CD4-positive, alpha-beta T cell treated with Interleukin-12 subunit alpha and Interleukin-12 subunit beta, for 1 hour (primary cell): Measurements from ENCODE around the gene AKAP1.

ENCODE experiments used
- DNase-seq: peaks from one replicate; pipeline ENCODE4 v3.0.0-alpha.2; 2020

The AKAP1 gene, protein sequence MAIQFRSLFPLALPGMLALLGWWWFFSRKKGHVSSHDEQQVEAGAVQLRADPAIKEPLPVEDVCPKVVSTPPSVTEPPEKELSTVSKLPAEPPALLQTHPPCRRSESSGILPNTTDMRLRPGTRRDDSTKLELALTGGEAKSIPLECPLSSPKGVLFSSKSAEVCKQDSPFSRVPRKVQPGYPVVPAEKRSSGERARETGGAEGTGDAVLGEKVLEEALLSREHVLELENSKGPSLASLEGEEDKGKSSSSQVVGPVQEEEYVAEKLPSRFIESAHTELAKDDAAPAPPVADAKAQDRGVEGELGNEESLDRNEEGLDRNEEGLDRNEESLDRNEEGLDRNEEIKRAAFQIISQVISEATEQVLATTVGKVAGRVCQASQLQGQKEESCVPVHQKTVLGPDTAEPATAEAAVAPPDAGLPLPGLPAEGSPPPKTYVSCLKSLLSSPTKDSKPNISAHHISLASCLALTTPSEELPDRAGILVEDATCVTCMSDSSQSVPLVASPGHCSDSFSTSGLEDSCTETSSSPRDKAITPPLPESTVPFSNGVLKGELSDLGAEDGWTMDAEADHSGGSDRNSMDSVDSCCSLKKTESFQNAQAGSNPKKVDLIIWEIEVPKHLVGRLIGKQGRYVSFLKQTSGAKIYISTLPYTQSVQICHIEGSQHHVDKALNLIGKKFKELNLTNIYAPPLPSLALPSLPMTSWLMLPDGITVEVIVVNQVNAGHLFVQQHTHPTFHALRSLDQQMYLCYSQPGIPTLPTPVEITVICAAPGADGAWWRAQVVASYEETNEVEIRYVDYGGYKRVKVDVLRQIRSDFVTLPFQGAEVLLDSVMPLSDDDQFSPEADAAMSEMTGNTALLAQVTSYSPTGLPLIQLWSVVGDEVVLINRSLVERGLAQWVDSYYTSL

GRCh38 chr17:57084802-57085447 lies at the start of gene AKAP1:
TSS of gene AKAP1 (plus strand) at chr17:57085246. CDS start at chr17:57105465, 20,219 bp downstream.
- peak; percentile 96 for DNase-seq

- DNase-seq, result no peak
Observed at GRCh38 chr17:57035971-57036481, 49.0 kb upstream of the AKAP1 start.

DNA sequence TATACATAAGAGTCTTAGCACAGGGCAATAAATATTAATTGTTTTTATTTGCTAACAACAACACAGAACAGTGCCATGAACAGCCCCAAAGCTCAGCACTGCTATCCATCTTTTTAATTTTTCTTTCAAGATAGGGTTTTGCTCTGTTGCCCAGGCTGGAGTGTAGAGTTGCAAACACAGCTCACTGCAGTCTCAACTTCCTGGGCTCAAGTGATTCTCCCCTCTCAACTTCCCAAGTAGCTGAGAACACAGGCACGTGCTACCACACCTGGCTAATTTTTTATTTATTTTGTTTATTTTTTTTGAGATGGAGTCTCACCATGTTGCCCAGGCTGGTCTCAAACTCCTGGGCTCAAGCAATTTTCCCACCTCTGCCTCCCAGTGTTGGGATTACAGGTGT lies 47.6 kb upstream of the AKAP1 start:
- no peak for DNase-seq

GRCh38 chr17:57038486-57038885 lies 46.6 kb upstream of the AKAP1 start:
- no peak for DNase-seq

GRCh38 chr17:57040571-57040970 lies 44.5 kb upstream of the AKAP1 start:
- no peak for DNase-seq

GRCh38 chr17:57043276-57043675 lies 41.8 kb upstream of the AKAP1 start:
- DNase-seq, result no peak

GRCh38 chr17:57044976-57045867 lies 39.8 kb upstream of the AKAP1 start:
- no peak for DNase-seq

- DNase-seq, result peak; percentile 39
Observed at GRCh38 chr17:57045868-57046704, 39.0 kb upstream of the AKAP1 start.

- DNase-seq, result no peak
Observed at GRCh38 chr17:57046749-57047148, 38.3 kb upstream of the AKAP1 start.

- DNase-seq, result no peak
Observed at GRCh38 chr17:57048096-57048495, 37.0 kb upstream of the AKAP1 start.

GRCh38 chr17:57050306-57050705 lies 34.7 kb upstream of the AKAP1 start:
- no peak for DNase-seq

DNA sequence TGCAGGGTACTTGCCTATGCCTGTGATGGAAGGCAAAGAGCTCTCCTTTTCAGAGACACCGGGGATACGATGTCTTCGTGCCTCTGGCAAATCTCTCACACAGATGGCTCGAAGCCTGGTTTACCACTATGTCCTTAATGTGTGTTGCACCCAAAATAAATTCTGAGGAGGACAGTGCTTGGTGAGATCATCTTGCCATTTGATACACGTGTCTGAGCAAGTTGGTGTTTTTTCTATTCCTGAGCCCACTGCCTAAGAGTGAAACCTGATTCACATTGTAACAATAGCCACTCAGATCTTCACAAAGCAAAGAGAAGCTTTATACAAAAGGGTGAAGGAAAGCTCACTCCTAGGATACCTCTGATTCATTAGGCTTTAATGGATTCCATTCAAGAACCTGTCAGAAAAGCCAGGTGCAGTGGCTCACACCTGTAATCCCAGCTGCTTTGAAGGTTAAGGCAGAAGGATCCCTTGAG lies 33.1 kb upstream of the AKAP1 start:
- no peak for DNase-seq

GRCh38 chr17:57062865-57063264 lies 22.2 kb upstream of the AKAP1 start:
- no peak for DNase-seq

DNA sequence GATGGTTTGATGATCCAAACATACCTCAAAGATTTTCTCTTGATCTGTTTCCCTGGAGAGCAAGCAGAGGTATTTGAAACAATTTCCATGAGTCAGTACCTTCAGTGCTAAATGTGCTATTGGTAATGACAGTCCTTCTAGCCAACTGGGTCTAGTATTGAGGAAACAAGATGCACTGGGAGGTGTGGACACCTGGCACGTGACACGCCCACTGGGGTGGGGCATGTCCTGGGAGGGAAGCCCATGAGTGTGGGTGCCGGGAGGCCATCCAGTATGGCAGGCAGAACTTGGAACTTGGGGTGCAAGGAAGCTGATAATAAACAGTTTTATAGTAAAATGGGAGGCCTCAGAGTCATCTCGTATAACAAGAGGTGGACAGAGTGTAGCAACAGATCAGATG lies 17.9 kb upstream of the AKAP1 start:
- DNase-seq, result no peak

DNA sequence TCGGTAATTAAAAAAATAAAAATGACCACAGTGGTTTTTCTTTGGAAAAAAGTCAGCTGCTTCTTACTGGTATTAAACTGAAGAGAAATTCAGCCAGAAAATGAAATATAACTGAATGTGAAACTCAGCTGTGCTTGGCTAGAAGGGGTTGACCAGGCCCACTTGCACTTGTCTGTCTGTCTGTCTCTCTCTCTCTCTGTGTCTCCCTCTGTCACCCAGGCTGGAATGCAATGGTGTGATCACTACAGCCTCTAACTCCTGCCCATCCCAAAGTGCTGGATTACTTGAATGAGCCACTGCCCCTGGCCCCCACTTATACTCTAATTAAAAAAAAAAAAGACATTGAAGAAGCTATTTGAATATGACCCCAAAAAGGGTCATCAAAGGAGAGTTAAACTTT lies 17.3 kb upstream of the AKAP1 start:
- no peak for DNase-seq

GRCh38 chr17:57068222-57068658 lies 16.8 kb upstream of the AKAP1 start:
- DNase-seq, result no peak

- no peak for DNase-seq
Observed at GRCh38 chr17:57068707-57069106, 16.3 kb upstream of the AKAP1 start.

GRCh38 chr17:57071991-57072944 lies 12.8 kb upstream of the AKAP1 start:
- no peak for DNase-seq

- no peak for DNase-seq
Observed at GRCh38 chr17:57073626-57074025, 11.4 kb upstream of the AKAP1 start.

GRCh38 chr17:57075193-57075592 lies 9.9 kb upstream of the AKAP1 start:
- no peak for DNase-seq
